ENCODE data around the gene MGAT4C.

Gene MGAT4C

DNA sequence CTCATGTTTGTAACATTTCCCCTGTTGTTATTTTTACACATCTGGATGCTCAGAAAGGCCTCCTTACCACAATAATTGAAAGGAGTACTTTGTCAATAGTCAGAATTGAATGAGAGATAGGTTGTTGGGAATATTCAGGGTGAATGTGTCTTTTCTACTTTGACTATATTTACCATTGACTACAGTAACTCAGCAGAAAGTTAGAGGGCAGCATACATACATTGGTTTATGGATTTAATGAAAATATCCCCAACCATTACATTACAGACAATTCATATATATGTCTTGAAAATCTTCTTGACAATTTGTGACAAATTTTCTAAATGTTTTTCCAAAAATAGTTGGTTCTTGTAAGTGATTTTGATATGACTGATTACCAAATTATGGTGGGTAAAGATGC is 284.4 kb downstream of the MGAT4C start:
- DNase-seq (ENCODE audit: insufficient read length, low spot score) (no peak), FAIRE-seq (no peak)
- no peak for TF ChIP-seq POLR2A (IDR thresholded peaks at IDR 0.05; ENCODE audit: low read depth, low read length)

DNA sequence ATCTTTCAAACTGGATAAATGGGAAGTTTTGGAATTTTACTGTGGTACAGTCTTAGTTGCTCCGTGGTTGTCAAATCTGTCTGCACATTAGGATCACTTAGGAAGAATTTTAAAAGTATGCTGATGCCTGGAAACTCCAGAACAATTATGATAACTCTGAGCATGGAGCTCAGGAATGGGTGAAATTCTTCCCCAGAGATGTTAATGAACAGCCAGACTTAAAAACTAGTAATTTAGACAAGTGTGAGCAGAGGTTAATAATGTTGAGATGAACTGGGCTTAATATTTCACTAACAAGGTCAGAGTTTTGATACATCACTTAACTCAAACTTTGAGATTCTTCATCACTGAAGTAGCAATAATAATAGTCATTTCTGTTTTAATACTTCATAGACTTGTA is 287.6 kb downstream of the MGAT4C start:
- TF ChIP-seq POLR2AphosphoS5 (IDR thresholded peaks at IDR 0.05; ENCODE audit: low read depth, low read length) (no peak), POLR2A (IDR thresholded peaks at IDR 0.05; ENCODE audit: low read depth, low read length) (no peak), TAF1 (IDR thresholded peaks at IDR 0.05; ENCODE audit: low read depth, low read length) (no peak)
- DNase-seq (ENCODE audit: insufficient read length, low spot score), result no peak
- FAIRE-seq, result no peak

DNA sequence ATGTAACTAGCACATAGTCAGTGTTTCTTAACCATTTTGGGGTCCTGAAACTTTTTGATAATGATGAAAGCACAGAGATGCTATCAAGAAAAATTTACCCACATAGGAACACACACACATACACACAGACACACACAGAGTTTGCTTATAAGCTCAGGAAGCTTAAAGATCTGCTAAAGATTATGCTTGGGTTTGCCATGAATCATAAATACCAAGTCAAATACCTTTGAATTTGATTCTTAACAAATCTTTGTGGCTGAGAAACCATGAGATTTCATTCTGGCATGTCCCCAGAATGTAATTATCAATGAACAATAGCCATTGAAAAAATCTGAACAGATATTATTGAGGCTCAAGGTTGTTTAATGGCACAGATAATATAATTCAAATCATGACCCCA is 292.9 kb downstream of the MGAT4C start:
- DNase-seq (ENCODE audit: insufficient read length, low spot score) (no peak), FAIRE-seq (no peak)
- TF ChIP-seq SPI1 (IDR thresholded peaks at IDR 0.05; ENCODE audit: low read depth, low read length) (no peak), POU2F2 (IDR thresholded peaks at IDR 0.05; ENCODE audit: low read depth, low read length) (no peak), TAF1 (IDR thresholded peaks at IDR 0.05; ENCODE audit: low read depth, low read length) (no peak), POLR2AphosphoS5 (IDR thresholded peaks at IDR 0.05; ENCODE audit: low read depth, low read length) (no peak), POLR2A (IDR thresholded peaks at IDR 0.05; ENCODE audit: low read depth, low read length) (no peak), PAX5 (IDR thresholded peaks at IDR 0.05; ENCODE audit: insufficient read depth, low read length, severe bottlenecking) (no peak)

DNA sequence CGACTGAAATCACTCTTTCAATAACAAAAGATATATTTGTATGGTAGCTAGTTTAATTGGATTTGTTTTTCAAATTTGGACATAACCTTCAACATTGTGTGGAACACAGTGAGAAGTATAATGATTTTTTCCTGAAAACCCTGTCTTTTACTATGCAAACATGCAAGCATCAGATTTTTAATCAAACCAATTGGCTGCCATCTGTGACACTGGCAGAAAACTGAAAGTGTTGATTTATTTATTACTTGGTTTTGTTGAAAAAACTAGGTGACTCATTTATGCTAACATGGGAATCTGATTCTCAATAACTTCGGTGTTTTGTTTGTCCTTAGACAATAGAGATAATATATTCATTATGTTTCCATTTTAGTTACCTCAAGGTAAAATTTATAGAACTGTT is 300.1 kb downstream of the MGAT4C start:
- FAIRE-seq (no peak), DNase-seq (ENCODE audit: insufficient read length, low spot score) (no peak)
- TF ChIP-seq SPI1 (IDR thresholded peaks at IDR 0.05; ENCODE audit: low read depth, low read length), result no peak
- no peak for TF ChIP-seq POLR2A (IDR thresholded peaks at IDR 0.05; ENCODE audit: low read depth, low read length)
- TF ChIP-seq POLR2AphosphoS5 (IDR thresholded peaks at IDR 0.05; ENCODE audit: low read depth, low read length), result no peak
- TF ChIP-seq POU2F2 (IDR thresholded peaks at IDR 0.05; ENCODE audit: low read depth, low read length), result no peak
- no peak for TF ChIP-seq TAF1 (IDR thresholded peaks at IDR 0.05; ENCODE audit: low read depth, low read length)
- TF ChIP-seq PAX5 (IDR thresholded peaks at IDR 0.05; ENCODE audit: insufficient read depth, low read length, severe bottlenecking), result no peak

DNA sequence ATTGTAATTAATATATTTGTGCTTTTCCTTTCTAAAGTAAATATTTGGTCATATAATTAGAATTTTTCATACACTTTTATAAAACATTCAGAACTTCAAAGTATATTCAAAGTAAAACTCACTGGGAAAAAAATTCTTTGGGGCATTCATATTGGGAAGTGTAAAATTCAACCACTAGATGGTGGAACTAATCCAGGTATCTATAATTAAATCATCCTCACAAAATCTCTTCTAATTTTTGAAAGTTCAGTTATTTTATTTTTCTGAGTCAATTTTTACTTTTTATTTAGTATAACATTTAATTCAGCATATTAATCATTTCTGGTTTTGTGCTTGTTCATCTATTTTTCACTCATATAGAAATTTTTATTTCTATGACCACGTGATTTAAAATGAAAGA is 301.1 kb downstream of the MGAT4C start:
- TF ChIP-seq TAF1 (IDR thresholded peaks at IDR 0.05; ENCODE audit: low read depth, low read length) (no peak), POLR2A (IDR thresholded peaks at IDR 0.05; ENCODE audit: low read depth, low read length) (no peak), SPI1 (IDR thresholded peaks at IDR 0.05; ENCODE audit: low read depth, low read length) (no peak), POLR2AphosphoS5 (IDR thresholded peaks at IDR 0.05; ENCODE audit: low read depth, low read length) (no peak), POU2F2 (IDR thresholded peaks at IDR 0.05; ENCODE audit: low read depth, low read length) (no peak), PAX5 (IDR thresholded peaks at IDR 0.05; ENCODE audit: insufficient read depth, low read length, severe bottlenecking) (no peak)
- FAIRE-seq (no peak), DNase-seq (ENCODE audit: insufficient read length, low spot score) (no peak)

DNA sequence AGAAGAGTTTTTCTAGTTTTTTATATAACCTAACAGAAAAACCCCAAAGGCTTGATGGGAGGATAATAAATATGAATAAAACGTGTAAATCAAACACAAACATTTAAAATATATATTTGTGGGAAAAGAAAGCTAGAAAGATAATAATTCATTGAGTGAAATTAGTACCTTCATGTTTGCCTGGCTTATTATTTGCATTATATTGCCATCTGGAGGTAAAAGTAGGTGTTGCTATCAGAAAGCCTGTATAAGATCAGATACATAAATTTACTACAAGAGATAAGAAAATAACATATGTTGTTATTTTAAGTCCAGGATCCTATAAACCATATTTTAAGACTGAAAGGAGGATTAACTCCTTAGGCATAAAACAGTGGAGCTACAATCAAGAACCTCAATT is 304.4 kb downstream of the MGAT4C start:
- no peak for TF ChIP-seq POLR2AphosphoS5 (IDR thresholded peaks at IDR 0.05; ENCODE audit: low read depth, low read length)
- TF ChIP-seq SPI1 (IDR thresholded peaks at IDR 0.05; ENCODE audit: low read depth, low read length), result no peak
- TF ChIP-seq TAF1 (IDR thresholded peaks at IDR 0.05; ENCODE audit: low read depth, low read length), result no peak
- no peak for TF ChIP-seq PAX5 (IDR thresholded peaks at IDR 0.05; ENCODE audit: insufficient read depth, low read length, severe bottlenecking)
- no peak for TF ChIP-seq POU2F2 (IDR thresholded peaks at IDR 0.05; ENCODE audit: low read depth, low read length)
- no peak for TF ChIP-seq POLR2A (IDR thresholded peaks at IDR 0.05; ENCODE audit: low read depth, low read length)
- no peak for DNase-seq (ENCODE audit: insufficient read length, low spot score)
- no peak for FAIRE-seq

DNA sequence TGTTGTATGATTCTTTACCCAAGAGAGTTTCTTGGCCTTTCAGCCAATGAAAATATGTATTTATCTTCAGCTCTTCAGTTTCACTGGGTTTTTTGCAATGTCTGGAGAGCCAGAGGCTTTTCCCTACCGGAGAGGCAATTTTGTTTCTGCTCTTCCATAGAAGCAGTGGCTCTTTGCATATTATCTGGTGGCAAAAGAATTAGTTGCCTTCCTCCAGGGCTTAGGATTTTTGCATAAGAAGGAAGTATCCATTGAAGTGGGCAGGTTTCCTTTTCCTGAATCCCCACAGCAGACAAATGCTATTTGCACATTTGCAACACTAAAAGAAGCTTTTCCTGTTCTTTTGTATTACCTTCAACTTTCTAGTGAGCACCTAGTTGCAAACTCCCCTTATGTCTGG is 306.9 kb downstream of the MGAT4C start:
- no peak for FAIRE-seq
- no peak for TF ChIP-seq POU2F2 (IDR thresholded peaks at IDR 0.05; ENCODE audit: low read depth, low read length)
- TF ChIP-seq PAX5 (IDR thresholded peaks at IDR 0.05; ENCODE audit: insufficient read depth, low read length, severe bottlenecking), result no peak
- no peak for TF ChIP-seq SPI1 (IDR thresholded peaks at IDR 0.05; ENCODE audit: low read depth, low read length)
- no peak for TF ChIP-seq POLR2A (IDR thresholded peaks at IDR 0.05; ENCODE audit: low read depth, low read length)
- TF ChIP-seq POLR2AphosphoS5 (IDR thresholded peaks at IDR 0.05; ENCODE audit: low read depth, low read length), result no peak
- no peak for TF ChIP-seq TAF1 (IDR thresholded peaks at IDR 0.05; ENCODE audit: low read depth, low read length)
- DNase-seq (ENCODE audit: insufficient read length, low spot score), result no peak

DNA sequence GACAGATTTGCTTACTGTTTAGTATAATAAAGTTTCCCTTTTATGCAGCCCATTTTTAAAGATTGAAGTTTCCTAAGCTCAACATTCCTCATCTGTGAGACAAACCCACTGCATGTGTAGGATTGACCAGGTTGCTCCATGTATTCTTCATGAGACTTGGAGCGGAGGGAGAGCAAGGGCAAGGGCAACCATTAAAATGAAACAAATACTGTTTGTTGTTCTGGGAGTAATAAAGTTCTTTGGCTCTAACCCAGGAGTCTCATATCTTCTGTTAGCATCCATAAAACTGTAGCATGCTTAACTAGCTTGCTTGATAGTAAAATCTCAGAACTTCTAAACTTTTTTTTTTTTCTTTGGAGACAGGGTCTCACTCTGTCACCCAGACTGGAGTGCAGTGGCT is 307.9 kb downstream of the MGAT4C start:
- TF ChIP-seq POLR2AphosphoS5 (IDR thresholded peaks at IDR 0.05; ENCODE audit: low read depth, low read length), result no peak
- no peak for TF ChIP-seq PAX5 (IDR thresholded peaks at IDR 0.05; ENCODE audit: insufficient read depth, low read length, severe bottlenecking)
- no peak for TF ChIP-seq POU2F2 (IDR thresholded peaks at IDR 0.05; ENCODE audit: low read depth, low read length)
- no peak for TF ChIP-seq SPI1 (IDR thresholded peaks at IDR 0.05; ENCODE audit: low read depth, low read length)
- no peak for TF ChIP-seq POLR2A (IDR thresholded peaks at IDR 0.05; ENCODE audit: low read depth, low read length)
- TF ChIP-seq TAF1 (IDR thresholded peaks at IDR 0.05; ENCODE audit: low read depth, low read length), result no peak
- DNase-seq (ENCODE audit: insufficient read length, low spot score) (no peak), FAIRE-seq (no peak)

DNA sequence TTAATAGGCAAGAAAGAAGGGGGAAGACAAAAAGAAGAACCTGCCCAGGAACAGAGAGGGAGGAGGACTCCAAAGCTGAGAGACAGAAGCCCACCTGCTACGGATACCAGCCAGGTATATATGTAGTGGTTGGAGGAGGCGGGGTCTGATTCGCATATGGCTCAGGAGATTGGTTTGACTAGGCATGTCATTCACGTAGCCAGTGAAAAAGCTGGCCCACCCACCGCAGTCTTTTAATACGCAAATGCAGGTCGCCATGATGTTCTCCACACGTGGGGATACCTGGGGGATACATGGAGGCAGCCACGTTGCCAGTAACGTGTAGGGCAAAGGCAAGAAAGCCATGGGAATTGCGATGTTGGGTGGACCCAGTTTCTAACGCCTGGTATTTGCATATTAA is 308.9 kb downstream of the MGAT4C start:
- DNase-seq (ENCODE audit: insufficient read length, low spot score), result no peak
- no peak for FAIRE-seq
- TF ChIP-seq POU2F2 (IDR thresholded peaks at IDR 0.05; ENCODE audit: low read depth, low read length) (no peak), POLR2A (IDR thresholded peaks at IDR 0.05; ENCODE audit: low read depth, low read length) (no peak), PAX5 (IDR thresholded peaks at IDR 0.05; ENCODE audit: insufficient read depth, low read length, severe bottlenecking) (no peak), POLR2AphosphoS5 (IDR thresholded peaks at IDR 0.05; ENCODE audit: low read depth, low read length) (no peak), SPI1 (IDR thresholded peaks at IDR 0.05; ENCODE audit: low read depth, low read length) (no peak), TAF1 (IDR thresholded peaks at IDR 0.05; ENCODE audit: low read depth, low read length) (no peak)

DNA sequence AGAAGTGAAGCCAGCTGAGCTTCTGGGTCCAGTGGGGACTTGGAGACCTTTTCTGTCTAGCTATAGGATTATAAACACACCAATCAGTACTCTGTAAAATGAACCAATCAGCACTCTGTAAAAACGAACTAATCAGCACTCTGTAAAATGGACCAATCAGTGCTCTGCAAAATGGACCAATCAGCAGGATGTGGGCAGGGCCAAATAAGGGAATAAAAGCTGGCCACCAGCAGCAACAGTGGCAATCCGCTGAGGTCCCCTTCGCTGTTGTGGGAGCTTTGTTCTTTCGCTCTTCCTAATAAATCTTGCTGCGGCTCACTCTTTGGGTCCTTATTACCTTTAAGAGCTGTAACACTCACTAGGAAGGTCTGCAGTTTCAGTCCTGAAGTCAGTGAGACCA is 309.8 kb downstream of the MGAT4C start:
- FAIRE-seq (no peak), DNase-seq (ENCODE audit: insufficient read length, low spot score) (no peak)
- no peak for TF ChIP-seq POLR2AphosphoS5 (IDR thresholded peaks at IDR 0.05; ENCODE audit: low read depth, low read length)
- TF ChIP-seq SPI1 (IDR thresholded peaks at IDR 0.05; ENCODE audit: low read depth, low read length), result no peak
- TF ChIP-seq POLR2A (IDR thresholded peaks at IDR 0.05; ENCODE audit: low read depth, low read length), result no peak
- TF ChIP-seq TAF1 (IDR thresholded peaks at IDR 0.05; ENCODE audit: low read depth, low read length), result no peak
- TF ChIP-seq POU2F2 (IDR thresholded peaks at IDR 0.05; ENCODE audit: low read depth, low read length), result no peak
- TF ChIP-seq PAX5 (IDR thresholded peaks at IDR 0.05; ENCODE audit: insufficient read depth, low read length, severe bottlenecking), result no peak
